SK-N-SH (cell line): ENCODE measurements around the gene PLA2G4B. TPM values are rescaled to one million over a fixed set of nuclear protein-coding genes. Genes with fewer than 3 reads are reported as not detected.

Source experiments
- CTCF ChIA-PET: fragments of 300-600, 350-600 bp; formaldehyde crosslinking; extraction: SDS; loops from one replicate; lab custom pipeline; 2021; lab: Yijun Ruan, JAX
- POLR2A ChIA-PET: fragments of 350-600 bp; sonication (Branson Sonifier 250); formaldehyde crosslinking; extraction: SDS; loops from one replicate; lab custom pipeline; 2020; ENCODE audit warnings: antibody characterized with exemption, inconsistent platforms; lab: Yijun Ruan, JAX
- DNase-seq: peaks from one replicate; pipeline ENCODE4 v3.0.0; 2012
- H2AFZ ChIP-seq: fragments of 200-600 bp; sonication (generic); 2 replicates; pipeline ENCODE4 v1.8.1; 2016; ENCODE audit warnings: antibody characterized with exemption, mild to moderate bottlenecking, low read depth
- H3F3A ChIP-seq: fragments of 200-600 bp; sonication (generic); replicated peaks from 2 replicates; pipeline ENCODE3; 2016; ENCODE audit warnings: antibody characterized with exemption, mild to moderate bottlenecking; ENCODE audit not compliant: insufficient read depth
- H3K27ac ChIP-seq, 2 experiments: fragments of 200-500 bp in 1 of 2; fragments of 200-600 bp in 1 of 2; sonication (Bioruptor generic) in 1 of 2; sonication (generic), shearing (Covaris generic) in 1 of 2; 2 replicates each; pipeline versions ENCODE4 v1.5.1 to v1.6.1; 2014 to 2016; ENCODE audit warnings: low read depth in 2 of 2, inconsistent platforms in 1 of 2, low read length in 1 of 2, mild to moderate bottlenecking in 1 of 2, mixed read lengths in 1 of 2
- H3K27me3 ChIP-seq: fragments of 200-600 bp; sonication (generic), shearing (Covaris generic); 2 replicates; pipeline ENCODE4 v1.6.1; 2016; ENCODE audit warnings: mixed run types; ENCODE audit not compliant: insufficient read depth
- H3K36me3 ChIP-seq, 2 experiments: fragments of 200-500 bp in 1 of 2; fragments of 200-600 bp in 1 of 2; sonication (Bioruptor generic) in 1 of 2; sonication (generic) in 1 of 2; replicated peaks in 1 of 2; 2 replicates each; pipeline versions ENCODE3 to v1.5.1; 2014 to 2016; ENCODE audit warnings: low read length in 1 of 2, mild to moderate bottlenecking in 1 of 2; ENCODE audit not compliant: insufficient read depth in 2 of 2, control insufficient read depth in 1 of 2
- H3K4me1 ChIP-seq, 2 experiments: fragments of 200-500 bp in 1 of 2; fragments of 200-600 bp in 1 of 2; sonication (Bioruptor generic) in 1 of 2; sonication (generic), shearing (Covaris generic) in 1 of 2; 2 replicates each; pipeline versions ENCODE4 v1.5.1 to v1.6.1; 2014 to 2016; ENCODE audit warnings: low read depth in 1 of 2, low read length in 1 of 2, mixed run types in 1 of 2; ENCODE audit not compliant: insufficient read depth in 2 of 2, control insufficient read depth in 1 of 2
- H3K4me2 ChIP-seq: fragments of 200-600 bp; sonication (generic), shearing (Covaris generic); 2 replicates; pipeline ENCODE4 v1.6.1; 2017; ENCODE audit warnings: mixed run types
- H3K4me3 ChIP-seq, 2 experiments: fragments of 200-500 bp in 1 of 2; fragments of 200-600 bp in 1 of 2; sonication (Bioruptor generic) in 1 of 2; sonication (generic), shearing (Covaris generic) in 1 of 2; 2 replicates each; pipeline versions ENCODE4 v1.5.1 to v1.8.1; 2014 to 2016; ENCODE audit warnings: low read depth in 2 of 2, inconsistent platforms in 1 of 2, low read length in 1 of 2, mild to moderate bottlenecking in 1 of 2, mixed read lengths in 1 of 2, moderate library complexity in 1 of 2
- H3K79me2 ChIP-seq: fragments of 200-600 bp; sonication (generic); 2 replicates; pipeline ENCODE4 v1.8.1; 2017; ENCODE audit warnings: mild to moderate bottlenecking; ENCODE audit not compliant: insufficient read depth
- H3K9ac ChIP-seq: fragments of 200-600 bp; sonication (generic); 2 replicates; pipeline ENCODE4 v1.6.1; 2017; ENCODE audit warnings: mixed run types
- H3K9me2 ChIP-seq: fragments of 200-600 bp; sonication (generic); 2 replicates; pipeline ENCODE4 v1.6.1; 2017; ENCODE audit warnings: mixed run types
- H3K9me3 ChIP-seq: fragments of 200-600 bp; sonication (generic); 2 replicates; pipeline ENCODE4 v1.6.1; 2017; ENCODE audit warnings: mixed run types, mild to moderate bottlenecking, moderate library complexity
- H4K20me1 ChIP-seq: fragments of 200-600 bp; sonication (generic); 2 replicates; pipeline ENCODE4 v1.6.1; 2017; ENCODE audit warnings: mild to moderate bottlenecking, mixed run types; ENCODE audit not compliant: insufficient read depth
- ELF1 ChIP-seq: IDR thresholded peaks from 2 replicates; pipeline ENCODE4 v1.4.0; 2012
- EP300 ChIP-seq, 2 experiments: IDR thresholded peaks; 2 replicates each; pipeline versions ENCODE4 v1.4.0 to v1.6.1; 2012; ENCODE audit warnings: borderline replicate concordance in 1 of 2, low read depth in 1 of 2, low read length in 1 of 2
- FOSL2 ChIP-seq: IDR thresholded peaks from 2 replicates; pipeline ENCODE4 v1.4.0; 2012; ENCODE audit warnings: low read depth, mild to moderate bottlenecking, moderate library complexity, borderline replicate concordance
- FOXJ3 ChIP-seq: sonication (generic); formaldehyde crosslinking; IDR thresholded peaks from 2 replicates; pipeline ENCODE4 v1.5.1; 2020; ENCODE audit warnings: mild to moderate bottlenecking, missing genetic modification reagents
- JUND ChIP-seq: IDR thresholded peaks from 2 replicates; pipeline ENCODE4 v1.4.0; 2012
- NFIC ChIP-seq: IDR thresholded peaks from 2 replicates; pipeline ENCODE4 v1.4.0; 2012; ENCODE audit warnings: borderline replicate concordance
- NRF1 ChIP-seq: IDR thresholded peaks from 2 replicates; pipeline ENCODE4 v1.6.1; 2012; ENCODE audit warnings: low read depth, mild to moderate bottlenecking, low read length
- POLR2AphosphoS5 ChIP-seq: IDR thresholded peaks from 2 replicates; pipeline ENCODE4 v1.6.1; 2012; ENCODE audit warnings: low read depth, low read length
- RAD21 ChIP-seq: IDR thresholded peaks from 2 replicates; pipeline ENCODE4 v1.6.1; 2012; ENCODE audit warnings: mild to moderate bottlenecking, low read length
- RXRA ChIP-seq: IDR thresholded peaks from 2 replicates; pipeline ENCODE4 v1.4.0; 2012; ENCODE audit warnings: low read depth, mild to moderate bottlenecking, borderline replicate concordance
- TAF1 ChIP-seq: IDR thresholded peaks from 2 replicates; pipeline ENCODE4 v1.6.1; 2012; ENCODE audit warnings: low read depth, mild to moderate bottlenecking, low read length, moderate library complexity, borderline replicate concordance
- TCF12 ChIP-seq: IDR thresholded peaks from 2 replicates; pipeline ENCODE4 v1.4.0; 2012
- WGBS: methylation state at CpG from one replicate; pipeline ENCODE4 v1.1.6; 2017; ENCODE audit warnings: low lambda C conversion rate; 5-methylcytosine and 5-hydroxymethylcytosine counted together
- polyA plus RNA-seq, 3 experiments: library from polyadenylated mRNA; depleted of rRNA; stranded (reverse); fragments of >200 nt; gene quantifications; 2 replicates each; pipeline ENCODE4 v1.2.3, GENCODE V29; 2012
- TF ChIP-seq, protein P1 (sequence below): fragments of 150-350 bp; IDR thresholded peaks from 2 replicates; pipeline ENCODE4 v1.6.1; 2017; ENCODE audit warnings: antibody characterized with exemption, low read length, low read depth, borderline replicate concordance
- TF ChIP-seq, protein P2 (sequence below): fragments of 200-600 bp; sonication (generic); IDR thresholded peaks from 2 replicates; pipeline ENCODE4 v1.6.1; 2017; ENCODE audit warnings: antibody characterized with exemption, mild to moderate bottlenecking, moderate library complexity
- TF ChIP-seq, protein P3 (sequence below): IDR thresholded peaks from 2 replicates; pipeline ENCODE4 v1.4.0; 2012; ENCODE audit warnings: low read depth, borderline replicate concordance
- TF ChIP-seq, protein P4 (sequence below): IDR thresholded peaks from 2 replicates; pipeline ENCODE4; 2012

PLA2G4B gene
- polyA plus RNA-seq, 1 of the 3 experiments (the other 2 are of a cell fraction): 5.3 TPM

DNA sequence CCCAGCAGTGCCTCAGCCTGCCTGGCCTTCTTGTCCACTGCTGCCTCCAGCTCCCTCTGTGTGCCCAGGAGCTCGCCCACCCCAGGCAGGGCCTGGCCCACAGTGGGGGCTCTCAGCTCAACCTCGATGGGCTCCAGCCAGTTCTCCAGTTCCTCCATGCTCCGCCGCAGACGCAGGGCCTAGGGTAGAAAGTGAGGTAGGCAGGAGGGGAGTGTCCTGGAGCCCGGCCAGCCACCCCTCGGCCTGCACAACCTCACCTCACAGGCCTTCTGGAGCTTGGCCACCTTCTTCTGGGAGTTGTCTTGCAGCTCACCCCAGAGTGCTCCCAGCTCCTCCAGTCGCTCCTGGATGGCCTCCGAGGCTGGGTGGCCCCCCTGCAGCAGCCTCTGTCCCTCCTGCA lies 18.7 kb downstream of the PLA2G4B start:
- H3K9me3 ChIP-seq: no peaks in the 10 kb centered on the region
- no peak overlapping the region for H3K4me3 ChIP-seq
- no peak overlapping the region for H3K4me2 ChIP-seq
- no peak overlapping the region for H2AFZ ChIP-seq
- peaks cover 0 to 17% of the 10 kb centered on the region in 2 experiments; a peak in 1 of 4 replicates for H3K4me1 ChIP-seq
- no peak overlapping the region for H3K27ac ChIP-seq
- H3K9me2 ChIP-seq: no peaks in the 10 kb centered on the region
- H3K36me3 ChIP-seq: no peaks in the 10 kb centered on the region
- H3F3A ChIP-seq: no peaks in the 10 kb centered on the region
- POLR2A ChIA-PET: no interaction called here
- H3K27me3 ChIP-seq: no peaks in the 10 kb centered on the region
- H3K9ac ChIP-seq: no peak overlapping the region
- 74% methylated on average over 6 of the region's 9 CpGs for WGBS
- CTCF ChIA-PET: interaction anchor here (1.2 to 1.3 kb wide), 2 partner anchors 20 to 47 kb away, joined by 3 read pairs; no protein-coding TSS in a partner anchor
- no peak for TF ChIP-seq EP300 (IDR thresholded peaks at IDR 0.05; ENCODE audit: borderline replicate concordance in 1 of 2, low read depth in 1 of 2, low read length in 1 of 2)
- TF ChIP-seq NFIC: no peak
- TF ChIP-seq, protein P1, sequence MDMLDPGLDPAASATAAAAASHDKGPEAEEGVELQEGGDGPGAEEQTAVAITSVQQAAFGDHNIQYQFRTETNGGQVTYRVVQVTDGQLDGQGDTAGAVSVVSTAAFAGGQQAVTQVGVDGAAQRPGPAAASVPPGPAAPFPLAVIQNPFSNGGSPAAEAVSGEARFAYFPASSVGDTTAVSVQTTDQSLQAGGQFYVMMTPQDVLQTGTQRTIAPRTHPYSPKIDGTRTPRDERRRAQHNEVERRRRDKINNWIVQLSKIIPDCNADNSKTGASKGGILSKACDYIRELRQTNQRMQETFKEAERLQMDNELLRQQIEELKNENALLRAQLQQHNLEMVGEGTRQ: no peak
- no peak for TF ChIP-seq FOSL2
- TF ChIP-seq, protein P2, sequence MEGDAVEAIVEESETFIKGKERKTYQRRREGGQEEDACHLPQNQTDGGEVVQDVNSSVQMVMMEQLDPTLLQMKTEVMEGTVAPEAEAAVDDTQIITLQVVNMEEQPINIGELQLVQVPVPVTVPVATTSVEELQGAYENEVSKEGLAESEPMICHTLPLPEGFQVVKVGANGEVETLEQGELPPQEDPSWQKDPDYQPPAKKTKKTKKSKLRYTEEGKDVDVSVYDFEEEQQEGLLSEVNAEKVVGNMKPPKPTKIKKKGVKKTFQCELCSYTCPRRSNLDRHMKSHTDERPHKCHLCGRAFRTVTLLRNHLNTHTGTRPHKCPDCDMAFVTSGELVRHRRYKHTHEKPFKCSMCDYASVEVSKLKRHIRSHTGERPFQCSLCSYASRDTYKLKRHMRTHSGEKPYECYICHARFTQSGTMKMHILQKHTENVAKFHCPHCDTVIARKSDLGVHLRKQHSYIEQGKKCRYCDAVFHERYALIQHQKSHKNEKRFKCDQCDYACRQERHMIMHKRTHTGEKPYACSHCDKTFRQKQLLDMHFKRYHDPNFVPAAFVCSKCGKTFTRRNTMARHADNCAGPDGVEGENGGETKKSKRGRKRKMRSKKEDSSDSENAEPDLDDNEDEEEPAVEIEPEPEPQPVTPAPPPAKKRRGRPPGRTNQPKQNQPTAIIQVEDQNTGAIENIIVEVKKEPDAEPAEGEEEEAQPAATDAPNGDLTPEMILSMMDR: no peak
- no peak for TF ChIP-seq FOXJ3 (CRISPR knock-in tag)
- TF ChIP-seq, protein P3, sequence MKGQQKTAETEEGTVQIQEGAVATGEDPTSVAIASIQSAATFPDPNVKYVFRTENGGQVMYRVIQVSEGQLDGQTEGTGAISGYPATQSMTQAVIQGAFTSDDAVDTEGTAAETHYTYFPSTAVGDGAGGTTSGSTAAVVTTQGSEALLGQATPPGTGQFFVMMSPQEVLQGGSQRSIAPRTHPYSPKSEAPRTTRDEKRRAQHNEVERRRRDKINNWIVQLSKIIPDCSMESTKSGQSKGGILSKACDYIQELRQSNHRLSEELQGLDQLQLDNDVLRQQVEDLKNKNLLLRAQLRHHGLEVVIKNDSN: no peak
- TF ChIP-seq TCF12: no peak
- no peak for TF ChIP-seq NRF1
- no peak for TF ChIP-seq TAF1
- no peak for TF ChIP-seq POLR2AphosphoS5
- TF ChIP-seq, protein P4, sequence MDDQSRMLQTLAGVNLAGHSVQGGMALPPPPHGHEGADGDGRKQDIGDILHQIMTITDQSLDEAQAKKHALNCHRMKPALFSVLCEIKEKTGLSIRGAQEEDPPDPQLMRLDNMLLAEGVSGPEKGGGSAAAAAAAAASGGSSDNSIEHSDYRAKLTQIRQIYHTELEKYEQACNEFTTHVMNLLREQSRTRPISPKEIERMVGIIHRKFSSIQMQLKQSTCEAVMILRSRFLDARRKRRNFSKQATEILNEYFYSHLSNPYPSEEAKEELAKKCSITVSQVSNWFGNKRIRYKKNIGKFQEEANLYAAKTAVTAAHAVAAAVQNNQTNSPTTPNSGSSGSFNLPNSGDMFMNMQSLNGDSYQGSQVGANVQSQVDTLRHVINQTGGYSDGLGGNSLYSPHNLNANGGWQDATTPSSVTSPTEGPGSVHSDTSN: no peak
- no peak for TF ChIP-seq RXRA
- TF ChIP-seq JUND: no peak
- TF ChIP-seq, all 33 proteins: peak for 0
- Histone ChIP-seq H3K79me2 (no peaks in the 10 kb centered on the region), H4K20me1 (no peaks in the 10 kb centered on the region)
- DNase-seq: no peak

DNA sequence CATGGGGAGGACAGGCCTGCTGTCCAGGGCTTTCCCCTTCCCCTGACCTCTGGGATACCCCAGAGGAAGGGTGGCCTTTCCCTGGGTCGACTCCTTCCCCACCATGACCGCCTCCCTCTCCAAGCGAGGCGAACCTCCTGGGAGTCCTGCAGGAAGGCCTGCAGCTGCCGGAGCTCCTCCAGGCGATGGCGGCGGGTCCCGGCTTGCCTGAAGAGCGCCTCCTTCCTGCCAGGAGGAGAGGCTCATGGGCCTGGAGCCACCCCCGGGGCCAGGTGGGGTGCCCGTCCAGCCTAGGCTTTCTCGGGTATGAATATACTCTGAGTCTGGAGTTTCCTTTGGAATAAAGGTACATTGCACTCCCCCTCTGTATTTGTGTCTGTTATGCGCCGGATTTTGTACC lies 20.1 kb downstream of the PLA2G4B start:
- Histone ChIP-seq H3K27ac (no peak overlapping the region), H3K9me2 (no peaks in the 10 kb centered on the region), H3K36me3 (no peaks in the 10 kb centered on the region), H3K4me2 (no peak overlapping the region), H2AFZ (no peak overlapping the region), H3K79me2 (no peaks in the 10 kb centered on the region), H3F3A (no peaks in the 10 kb centered on the region), H3K27me3 (no peaks in the 10 kb centered on the region), H3K9me3 (no peaks in the 10 kb centered on the region), H3K9ac (no peak overlapping the region), H3K4me1 (peaks cover 0 to 20% of the 10 kb centered on the region in 2 experiments; a peak in 1 of 4 replicates), H4K20me1 (no peaks in the 10 kb centered on the region), H3K4me3 (no peak overlapping the region)
- DNase-seq: no peak
- no peak for TF ChIP-seq RAD21
- TF ChIP-seq ELF1: no peak
- 82% methylated on average over 3 of the region's 15 CpGs for whole genome bisulfite sequencing
- ChIA-PET CTCF (interaction anchor here (0.6 to 1.3 kb wide), 2 partner anchors 46 to 86 kb away, joined by 3 to 5 read pairs; no protein-coding TSS in a partner anchor), POLR2A (no interaction called here)
